HCT116 (cell line): ENCODE data around the gene LRRC14B.

ENCODE experiments used
- EGR1 ChIP-seq: IDR thresholded peaks from 2 replicates; pipeline ENCODE4 v1.6.1; 2012; ENCODE audit warnings: low read depth
- ELF1 ChIP-seq: IDR thresholded peaks from 2 replicates; pipeline ENCODE4 v1.6.1; 2012; ENCODE audit warnings: low read depth, borderline replicate concordance
- EZH2 ChIP-seq: fragments of 200-600 bp; sonication (generic); IDR thresholded peaks from 2 replicates; pipeline ENCODE4 v1.6.1; 2017; ENCODE audit warnings: antibody characterized with exemption, mixed run types
- EZH2phosphoT487 ChIP-seq: fragments of 200-600 bp; IDR thresholded peaks from 2 replicates; pipeline ENCODE4 v1.6.1; 2018; ENCODE audit warnings: antibody characterized with exemption, borderline replicate concordance
- POLR2A ChIP-seq: IDR thresholded peaks from 2 replicates; pipeline ENCODE4 v1.7.0; 2011; ENCODE audit warnings: borderline replicate concordance; ENCODE audit not compliant: insufficient read depth, insufficient read length; ENCODE audit errors: extremely low read depth
- POLR2AphosphoS5 ChIP-seq: IDR thresholded peaks from 2 replicates; pipeline ENCODE4 v1.6.1; 2011; ENCODE audit warnings: mild to moderate bottlenecking, low read depth, low read length, moderate library complexity
- RAD21 ChIP-seq: IDR thresholded peaks from 2 replicates; pipeline ENCODE4 v1.6.1; 2012; ENCODE audit warnings: low read depth, mild to moderate bottlenecking
- SIN3A ChIP-seq: IDR thresholded peaks from 2 replicates; pipeline ENCODE4 v1.6.1; 2012; ENCODE audit warnings: low read depth
- SP1 ChIP-seq: IDR thresholded peaks from 2 replicates; pipeline ENCODE4 v1.6.1; 2012; ENCODE audit warnings: low read depth
- SRF ChIP-seq: IDR thresholded peaks from 2 replicates; pipeline ENCODE4 v1.6.1; 2012; ENCODE audit warnings: low read depth
- YY1 ChIP-seq: IDR thresholded peaks from 2 replicates; pipeline ENCODE4 v1.6.1; 2011; ENCODE audit warnings: low read length, low read depth, moderate library complexity, mild to moderate bottlenecking; ENCODE audit not compliant: insufficient replicate concordance; ENCODE audit errors: extremely low read depth
- TF ChIP-seq, protein P1 (sequence below): IDR thresholded peaks from 2 replicates; pipeline ENCODE4 v1.6.1; 2012
- TF ChIP-seq, protein P2 (sequence below), 3 experiments: fragments of 200-600 bp in 1 of 3; sonication (generic) in 1 of 3; IDR thresholded peaks in 2 of 3; conservative IDR thresholded peaks in 1 of 3; 2 replicates each; pipeline ENCODE4 v1.5.1; 2012 to 2017; ENCODE audit warnings: low read depth in 2 of 3, low read length in 2 of 3, antibody characterized with exemption in 1 of 3, borderline replicate concordance in 1 of 3, control low read depth in 1 of 3, mild to moderate bottlenecking in 1 of 3, mixed read lengths in 1 of 3, mixed run types in 1 of 3, moderate library complexity in 1 of 3; ENCODE audit not compliant: insufficient read depth in 1 of 3
- TF ChIP-seq, protein P3 (sequence below): IDR thresholded peaks from 2 replicates; pipeline ENCODE4 v1.6.1; 2012

DNA sequence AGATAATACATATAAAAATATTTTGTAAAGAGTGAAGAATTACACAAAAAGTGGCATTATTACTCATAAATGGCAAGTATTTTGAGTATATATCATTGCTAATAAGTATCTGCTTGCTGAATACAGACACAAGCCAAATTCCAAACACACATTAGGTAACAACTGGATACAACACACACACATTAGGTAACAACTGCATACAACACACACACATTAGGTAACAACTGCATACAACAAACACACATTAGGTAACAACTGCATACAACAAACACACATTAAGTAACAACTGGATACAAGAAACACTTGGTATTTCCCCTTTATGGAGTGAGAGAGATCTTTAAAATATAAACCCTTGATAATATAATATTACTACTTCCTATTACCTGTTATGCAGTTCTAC lies 13.2 kb downstream of the LRRC14B start:
- TF ChIP-seq EGR1 (no peak), EZH2 (no peak), POLR2AphosphoS5 (no peak), POLR2A (no peak), SIN3A (no peak), YY1 (no peak), SRF (no peak), ELF1 (no peak), SP1 (no peak), RAD21 (no peak), EZH2phosphoT487 (no peak)
- TF ChIP-seq, protein P1, sequence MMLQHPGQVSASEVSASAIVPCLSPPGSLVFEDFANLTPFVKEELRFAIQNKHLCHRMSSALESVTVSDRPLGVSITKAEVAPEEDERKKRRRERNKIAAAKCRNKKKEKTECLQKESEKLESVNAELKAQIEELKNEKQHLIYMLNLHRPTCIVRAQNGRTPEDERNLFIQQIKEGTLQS = no peak
- TF ChIP-seq, protein P2, sequence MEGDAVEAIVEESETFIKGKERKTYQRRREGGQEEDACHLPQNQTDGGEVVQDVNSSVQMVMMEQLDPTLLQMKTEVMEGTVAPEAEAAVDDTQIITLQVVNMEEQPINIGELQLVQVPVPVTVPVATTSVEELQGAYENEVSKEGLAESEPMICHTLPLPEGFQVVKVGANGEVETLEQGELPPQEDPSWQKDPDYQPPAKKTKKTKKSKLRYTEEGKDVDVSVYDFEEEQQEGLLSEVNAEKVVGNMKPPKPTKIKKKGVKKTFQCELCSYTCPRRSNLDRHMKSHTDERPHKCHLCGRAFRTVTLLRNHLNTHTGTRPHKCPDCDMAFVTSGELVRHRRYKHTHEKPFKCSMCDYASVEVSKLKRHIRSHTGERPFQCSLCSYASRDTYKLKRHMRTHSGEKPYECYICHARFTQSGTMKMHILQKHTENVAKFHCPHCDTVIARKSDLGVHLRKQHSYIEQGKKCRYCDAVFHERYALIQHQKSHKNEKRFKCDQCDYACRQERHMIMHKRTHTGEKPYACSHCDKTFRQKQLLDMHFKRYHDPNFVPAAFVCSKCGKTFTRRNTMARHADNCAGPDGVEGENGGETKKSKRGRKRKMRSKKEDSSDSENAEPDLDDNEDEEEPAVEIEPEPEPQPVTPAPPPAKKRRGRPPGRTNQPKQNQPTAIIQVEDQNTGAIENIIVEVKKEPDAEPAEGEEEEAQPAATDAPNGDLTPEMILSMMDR (IDR thresholded peaks at IDR 0.05 in 2 of 3, conservative IDR thresholded peaks at IDR 0.05 in 1 of 3; ENCODE audit: borderline replicate concordance in 1 of 3, insufficient read depth in 1 of 3, low read depth in 2 of 3, low read length in 2 of 3) = no peak
- TF ChIP-seq, protein P3, sequence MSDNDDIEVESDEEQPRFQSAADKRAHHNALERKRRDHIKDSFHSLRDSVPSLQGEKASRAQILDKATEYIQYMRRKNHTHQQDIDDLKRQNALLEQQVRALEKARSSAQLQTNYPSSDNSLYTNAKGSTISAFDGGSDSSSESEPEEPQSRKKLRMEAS = no peak
